OCI-LY7 (cell line): ENCODE measurements around the gene TEDC1.

Experiments
- CTCF ChIP-seq: fragments of 200-600 bp; sonication (generic); conservative IDR thresholded peaks from 2 replicates; pipeline ENCODE4 v1.5.1; 2014; ENCODE audit warnings: mild to moderate bottlenecking, antibody characterized with exemption, low read length, moderate library complexity, mixed read lengths
- EZH2phosphoT487 ChIP-seq: fragments of 200-600 bp; sonication (generic); IDR thresholded peaks from 2 replicates; pipeline ENCODE4 v1.6.1; 2018; ENCODE audit warnings: low read depth, borderline replicate concordance, mild to moderate bottlenecking, mixed run types, antibody characterized with exemption, low read length, moderate library complexity, mixed read lengths

DNA sequence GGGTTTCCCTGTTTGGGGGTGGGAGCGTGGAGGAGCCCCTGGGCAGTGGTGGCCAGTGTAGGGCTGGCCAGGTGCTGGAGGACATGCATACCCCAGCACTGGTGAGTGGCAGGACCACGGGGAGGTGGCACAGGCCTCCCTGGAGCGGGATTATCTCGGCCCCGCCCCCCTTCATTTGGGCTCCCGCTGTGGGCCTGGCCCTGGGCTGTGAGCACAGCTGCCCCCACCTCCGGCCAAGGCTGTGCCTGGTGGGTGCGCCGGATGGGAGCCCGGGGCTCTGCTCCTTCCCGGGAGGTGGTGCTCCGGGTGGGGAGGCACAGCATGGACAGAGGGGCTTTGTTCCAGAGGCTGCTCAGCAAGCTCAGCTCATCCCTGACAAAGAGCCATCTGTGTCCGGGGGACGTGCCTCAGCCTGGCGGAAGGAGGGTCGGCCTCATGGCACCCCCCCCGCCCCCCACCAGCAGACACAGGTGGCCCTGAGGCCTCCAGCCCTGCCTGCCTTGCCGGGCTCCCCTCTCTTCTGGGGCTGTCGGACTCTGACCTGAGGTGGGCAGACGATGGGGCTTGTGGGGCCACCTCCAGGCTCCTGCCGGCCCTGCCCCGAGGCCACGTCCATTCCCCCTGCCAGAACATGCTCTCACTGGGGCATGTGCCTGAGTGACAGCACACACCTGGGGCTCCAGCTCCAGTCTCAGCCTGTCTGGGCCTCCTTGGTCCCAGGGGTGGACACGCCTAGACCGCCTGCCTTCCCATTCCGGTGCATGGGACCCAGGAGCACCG lies 8.4 kb downstream of the TEDC1 start:
- TF ChIP-seq EZH2phosphoT487 (no peak), CTCF (no peak)
